GM18505 (cell line): Measurements from ENCODE around the gene SGCG.

ENCODE experiments used
- ATAC-seq: cut with Tn5 transposase; IDR thresholded peaks from one replicate; pipeline ENCODE4 v1.9.1; 2021; ENCODE audit not compliant: unreplicated experiment
- POLR2A ChIP-seq: IDR thresholded peaks from 4 replicates; pipeline ENCODE4 v1.6.1; 2011; ENCODE audit warnings: borderline replicate concordance; ENCODE audit not compliant: insufficient read depth, insufficient read length; ENCODE audit errors: extremely low read depth

The SGCG gene

DNA sequence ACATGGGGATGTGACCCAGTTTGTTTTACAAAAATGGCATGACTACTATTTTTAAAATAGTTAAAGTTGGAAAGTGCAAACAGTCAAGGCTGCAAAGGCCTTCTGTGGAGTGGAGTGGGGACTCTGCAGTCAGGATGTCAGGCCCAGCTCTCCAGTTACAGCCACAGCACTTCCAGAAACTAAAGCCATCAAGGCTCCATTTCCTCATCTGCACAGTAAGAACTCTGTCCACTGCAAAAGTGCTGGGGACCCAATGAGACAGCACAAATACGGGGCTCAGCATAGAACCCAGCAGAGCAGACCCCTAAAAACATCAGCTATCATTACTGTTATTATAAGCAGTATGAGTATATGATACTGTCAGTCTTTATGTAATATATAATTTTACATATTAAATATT lies 179.1 kb downstream of the SGCG start:
- no peak for TF ChIP-seq POLR2A
- ATAC-seq: no peak

GRCh38 chr13:23365652-23366051 lies 184.9 kb downstream of the SGCG start:
- ATAC-seq: no peak

DNA sequence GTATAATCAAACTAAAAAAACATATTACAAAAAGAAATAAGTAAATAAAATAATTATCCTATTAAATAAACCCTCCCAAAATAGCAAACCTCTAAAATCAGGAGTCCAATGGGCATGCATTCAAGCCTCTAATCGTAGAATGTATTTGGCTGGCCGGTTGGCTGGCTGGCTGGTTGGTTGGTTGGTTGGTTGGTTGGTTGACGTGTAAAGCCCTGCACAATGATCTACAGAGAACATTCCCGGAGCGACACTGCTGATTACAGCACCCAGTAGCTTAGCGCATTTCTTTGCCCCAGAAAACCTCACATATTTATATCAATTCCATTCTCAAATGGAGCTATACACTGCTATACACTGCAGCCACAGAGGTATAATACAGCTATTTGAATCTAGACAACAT lies 187.1 kb downstream of the SGCG start:
- TF ChIP-seq POLR2A: no peak

More at GRCh38 chr13:23365652-23366051, 184.9 kb downstream of the SGCG start:
- no peak for TF ChIP-seq POLR2A

GRCh38 chr13:23372264-23372906 lies 191.6 kb downstream of the SGCG start:
- no peak for ATAC-seq
- no peak for TF ChIP-seq POLR2A

More for the DNA sequence above, 187.1 kb downstream of the SGCG start:
- no peak for ATAC-seq
